Natural killer cell (primary cell): ENCODE data around the gene DYSF. TPM values are rescaled to one million over a fixed set of nuclear protein-coding genes. Genes with fewer than 3 reads are reported as not detected.

ENCODE experiments used
- ATAC-seq, 3 donors: fragments of 150-1000 bp in 2 of 3; fragments of 200-7000 bp in 1 of 3; cut with Tn5 transposase; 1 replicate in 1 of 3; 2 replicates in 2 of 3; pipeline ENCODE4 v1.10.0; 2021; ENCODE audit warnings: mild to moderate bottlenecking in 2 of 3, moderate library complexity in 2 of 3
- DNase-seq, 2 donors: peaks; one replicate each; pipeline versions ENCODE4 v3.0.0 to v3.0.0-alpha.2; 2013 to 2021; ENCODE audit warnings: mixed read lengths in 1 of 2
- H3K27ac ChIP-seq: one replicate; pipeline ENCODE4 v1.5.1; 2013; ENCODE audit warnings: mild to moderate bottlenecking, low read length
- H3K27me3 ChIP-seq: one replicate; pipeline ENCODE4 v1.6.1; 2013; ENCODE audit warnings: low read length; ENCODE audit not compliant: control insufficient read depth, insufficient read depth
- H3K36me3 ChIP-seq: one replicate; pipeline ENCODE4 v1.6.1; 2013; ENCODE audit warnings: low read length; ENCODE audit not compliant: control insufficient read depth, insufficient read depth
- H3K4me1 ChIP-seq: one replicate; pipeline ENCODE4 v1.6.1; 2013; ENCODE audit warnings: low read length; ENCODE audit not compliant: control insufficient read depth, insufficient read depth
- H3K4me3 ChIP-seq: one replicate; pipeline ENCODE4 v1.5.1; 2013; ENCODE audit warnings: low read length
- H3K9me3 ChIP-seq: one replicate; pipeline ENCODE4 v1.6.1; 2013; ENCODE audit warnings: low read length; ENCODE audit not compliant: control insufficient read depth, insufficient read depth
- H3K27ac Mint-ChIP-seq, 2 donors: one replicate each; pipeline ENCODE4 v1.8.0; 2022; ENCODE audit warnings: mild to moderate bottlenecking in 2 of 2, mixed read lengths in 2 of 2, moderate library complexity in 1 of 2
- H3K27me3 Mint-ChIP-seq, 2 donors: one replicate each; pipeline ENCODE4 v1.8.0; 2022; ENCODE audit warnings: low read depth in 2 of 2, mixed read lengths in 2 of 2
- H3K36me3 Mint-ChIP-seq: one replicate; pipeline ENCODE4 v1.8.0; 2022; ENCODE audit warnings: mixed read lengths
- H3K4me1 Mint-ChIP-seq, 2 donors: one replicate each; pipeline ENCODE4 v1.8.0; 2022; ENCODE audit warnings: mixed read lengths in 2 of 2
- H3K4me3 Mint-ChIP-seq: one replicate; pipeline ENCODE4 v1.8.0; 2022; ENCODE audit warnings: mild to moderate bottlenecking, moderate library complexity, mixed read lengths
- H3K9me3 Mint-ChIP-seq, 2 donors: one replicate each; pipeline ENCODE4 v1.8.0; 2022; ENCODE audit warnings: mixed read lengths in 2 of 2
- WGBS: methylation state at CpG from one replicate; pipeline ENCODE4 v1.1.7; 2013; ENCODE audit warnings: missing lambda C conversion rate; ENCODE audit not compliant: insufficient coverage; 5-methylcytosine and 5-hydroxymethylcytosine counted together
- intact Hi-C: fragments of 100-400 bp; cut with micrococcal nuclease; formaldehyde crosslinking; loops from one replicate; pipeline ENCODE4 v1.14.2; 2022
- total RNA-seq, 4 donors: library from RNA; stranded (reverse); fragments of 120-200 nt in 1 of 4; gene quantifications; one replicate each; pipeline versions ENCODE4 v1.2.3 to v1.2.4, GENCODE V29; 2013 to 2022
- TF ChIP-seq, protein P1 (sequence below): fragments of 200-600 bp; IDR thresholded peaks from one replicate; pipeline ENCODE4 v1.8.0; 2022; ENCODE audit warnings: antibody characterized with exemption

Gene DYSF
- total RNA-seq, 3 donors from 2014 or later (not counting 1 experiment from before 2014, with no cell fraction given) = 11.4 to 19.5 (median 12.4) TPM

- H3K36me3 ChIP-seq = peaks cover 4% of the 10 kb centered on the region
- no peaks in the 10 kb centered on the region for H3K4me1 ChIP-seq
- TF ChIP-seq, protein P1, sequence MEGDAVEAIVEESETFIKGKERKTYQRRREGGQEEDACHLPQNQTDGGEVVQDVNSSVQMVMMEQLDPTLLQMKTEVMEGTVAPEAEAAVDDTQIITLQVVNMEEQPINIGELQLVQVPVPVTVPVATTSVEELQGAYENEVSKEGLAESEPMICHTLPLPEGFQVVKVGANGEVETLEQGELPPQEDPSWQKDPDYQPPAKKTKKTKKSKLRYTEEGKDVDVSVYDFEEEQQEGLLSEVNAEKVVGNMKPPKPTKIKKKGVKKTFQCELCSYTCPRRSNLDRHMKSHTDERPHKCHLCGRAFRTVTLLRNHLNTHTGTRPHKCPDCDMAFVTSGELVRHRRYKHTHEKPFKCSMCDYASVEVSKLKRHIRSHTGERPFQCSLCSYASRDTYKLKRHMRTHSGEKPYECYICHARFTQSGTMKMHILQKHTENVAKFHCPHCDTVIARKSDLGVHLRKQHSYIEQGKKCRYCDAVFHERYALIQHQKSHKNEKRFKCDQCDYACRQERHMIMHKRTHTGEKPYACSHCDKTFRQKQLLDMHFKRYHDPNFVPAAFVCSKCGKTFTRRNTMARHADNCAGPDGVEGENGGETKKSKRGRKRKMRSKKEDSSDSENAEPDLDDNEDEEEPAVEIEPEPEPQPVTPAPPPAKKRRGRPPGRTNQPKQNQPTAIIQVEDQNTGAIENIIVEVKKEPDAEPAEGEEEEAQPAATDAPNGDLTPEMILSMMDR = no peak
- no peaks in the 10 kb centered on the region for H3K27me3 ChIP-seq
- intact Hi-C loops = no loop called here
- no peak overlapping the region for H3K4me3 ChIP-seq
- ATAC-seq = no peak
- no peak for DNase-seq
- Mint-ChIP-seq H3K27ac (no peak overlapping the region), H3K4me3 (no peak overlapping the region), H3K4me1 (no peaks in the 10 kb centered on the region), H3K9me3 (no peaks in the 10 kb centered on the region), H3K27me3 (no peaks in the 10 kb centered on the region), H3K36me3 (no peaks in the 10 kb centered on the region)
- H3K9me3 ChIP-seq = peaks cover 2% of the 10 kb centered on the region
- WGBS = 92% methylated on average over 5 of the region's 5 CpGs
- no peak overlapping the region for H3K27ac ChIP-seq
Measured at GRCh38 chr2:71575966-71576365, 122.6 kb downstream of the DYSF start.

DNA sequence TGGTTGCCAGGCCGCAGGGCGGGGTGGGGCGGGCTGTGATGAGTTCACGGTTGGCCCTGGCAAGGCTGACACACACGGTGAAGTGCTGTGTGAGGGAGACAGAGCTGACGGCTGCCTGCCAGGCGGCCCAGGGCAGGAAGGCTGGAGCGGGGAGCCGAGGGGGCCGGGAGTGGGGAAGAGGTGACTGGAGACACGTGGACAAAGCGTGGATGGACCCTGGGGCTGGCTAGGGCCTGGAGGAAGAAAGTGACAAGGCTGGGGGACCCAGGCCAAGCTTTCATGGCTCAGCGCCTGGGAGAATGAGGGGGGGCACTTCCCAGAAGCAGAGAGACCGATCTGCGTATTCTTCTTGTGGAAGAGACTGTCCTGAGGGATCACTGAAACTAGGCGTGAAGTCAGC is 123.2 kb downstream of the DYSF start:
- H3K27me3 Mint-ChIP-seq = no peaks in the 10 kb centered on the region
- ATAC-seq (no peak), DNase-seq (no peak)
- Histone ChIP-seq H3K36me3 (peaks cover 4% of the 10 kb centered on the region), H3K27ac (no peak overlapping the region), H3K4me1 (no peaks in the 10 kb centered on the region), H3K27me3 (no peaks in the 10 kb centered on the region), H3K4me3 (no peak overlapping the region), H3K9me3 (peaks cover 2% of the 10 kb centered on the region)
- no peak overlapping the region for H3K4me3 Mint-ChIP-seq
- intact Hi-C loops = no loop called here
- H3K4me1 Mint-ChIP-seq = no peaks in the 10 kb centered on the region
- no peaks in the 10 kb centered on the region for H3K36me3 Mint-ChIP-seq
- no peaks in the 10 kb centered on the region for H3K9me3 Mint-ChIP-seq
- WGBS = 91% methylated on average over 16 of the region's 16 CpGs
- TF ChIP-seq, protein P1 = no peak
- H3K27ac Mint-ChIP-seq = no peak overlapping the region

GRCh38 chr2:71577209-71577608 is 123.8 kb downstream of the DYSF start:
- H3K4me1 Mint-ChIP-seq = no peaks in the 10 kb centered on the region
- DNase-seq (no peak), ATAC-seq (peak in 1 of 3 donors; percentile 11)
- Histone ChIP-seq H3K27ac (no peak overlapping the region), H3K36me3 (no peaks in the 10 kb centered on the region), H3K9me3 (no peaks in the 10 kb centered on the region), H3K27me3 (no peaks in the 10 kb centered on the region), H3K4me3 (no peak overlapping the region), H3K4me1 (no peaks in the 10 kb centered on the region)
- WGBS = 94% methylated on average over 3 of the region's 3 CpGs
- intact Hi-C loops = no loop called here
- no peaks in the 10 kb centered on the region for H3K9me3 Mint-ChIP-seq
- TF ChIP-seq, protein P1 = no peak
- no peaks in the 10 kb centered on the region for H3K36me3 Mint-ChIP-seq
- H3K27me3 Mint-ChIP-seq = no peaks in the 10 kb centered on the region
- H3K27ac Mint-ChIP-seq = no peak overlapping the region
- no peak overlapping the region for H3K4me3 Mint-ChIP-seq

GRCh38 chr2:71578767-71579342 is 125.5 kb downstream of the DYSF start:
- ATAC-seq (no peak), DNase-seq (no peak)
- H3K36me3 Mint-ChIP-seq = no peaks in the 10 kb centered on the region
- Histone ChIP-seq H3K9me3 (no peaks in the 10 kb centered on the region), H3K4me3 (no peak overlapping the region), H3K27me3 (no peaks in the 10 kb centered on the region), H3K36me3 (no peaks in the 10 kb centered on the region), H3K27ac (no peak overlapping the region), H3K4me1 (no peaks in the 10 kb centered on the region)
- TF ChIP-seq, protein P1 = no peak
- WGBS = 96% methylated on average over 20 of the region's 20 CpGs
- no peaks in the 10 kb centered on the region for H3K4me1 Mint-ChIP-seq
- H3K9me3 Mint-ChIP-seq = no peaks in the 10 kb centered on the region
- intact Hi-C loops = no loop called here
- no peak overlapping the region for H3K27ac Mint-ChIP-seq
- no peaks in the 10 kb centered on the region for H3K27me3 Mint-ChIP-seq
- H3K4me3 Mint-ChIP-seq = no peak overlapping the region
